ENCODE data around the gene DMXL1.

GRCh38 chr5:119054101-119054500 is 16.8 kb upstream of the DMXL1 start:
- TF ChIP-seq POLR2A (IDR thresholded peaks at IDR 0.05) (no peak), CTCF (IDR thresholded peaks at IDR 0.05) (no peak)

Data from vagina (tissue), 2 donors.